Fibroblast of villous mesenchyme (primary cell): Measurements from ENCODE around the gene MED13L. TPM values are rescaled to one million over a fixed set of nuclear protein-coding genes. Genes with fewer than 3 reads are reported as not detected.
A peak's percentile ranks its signal among the peaks of the same experiment; 100 is the strongest.

ENCODE experiments used
- DNase-seq: peaks from one replicate; pipeline ENCODE4 v3.0.0-alpha.2; 2010; ENCODE audit warnings: low read depth
- H3K4me3 ChIP-seq: 2 replicates; pipeline ENCODE4 v1.5.1; 2011; ENCODE audit warnings: low read depth, mild to moderate bottlenecking, low read length
- total RNA-seq: library from RNA; depleted of rRNA; stranded (reverse); fragments of >200 nt; gene quantifications from 2 replicates; pipeline ENCODE4 v1.2.3, GENCODE V29; 2012
- TF ChIP-seq, protein P1 (sequence below): IDR thresholded peaks from 2 replicates; pipeline ENCODE4 v1.5.1; 2012; ENCODE audit warnings: low read depth, mild to moderate bottlenecking, low read length; ENCODE audit not compliant: insufficient read depth

MED13L gene
- total RNA-seq, 1 donor, result 189 TPM

- TF ChIP-seq, protein P1, sequence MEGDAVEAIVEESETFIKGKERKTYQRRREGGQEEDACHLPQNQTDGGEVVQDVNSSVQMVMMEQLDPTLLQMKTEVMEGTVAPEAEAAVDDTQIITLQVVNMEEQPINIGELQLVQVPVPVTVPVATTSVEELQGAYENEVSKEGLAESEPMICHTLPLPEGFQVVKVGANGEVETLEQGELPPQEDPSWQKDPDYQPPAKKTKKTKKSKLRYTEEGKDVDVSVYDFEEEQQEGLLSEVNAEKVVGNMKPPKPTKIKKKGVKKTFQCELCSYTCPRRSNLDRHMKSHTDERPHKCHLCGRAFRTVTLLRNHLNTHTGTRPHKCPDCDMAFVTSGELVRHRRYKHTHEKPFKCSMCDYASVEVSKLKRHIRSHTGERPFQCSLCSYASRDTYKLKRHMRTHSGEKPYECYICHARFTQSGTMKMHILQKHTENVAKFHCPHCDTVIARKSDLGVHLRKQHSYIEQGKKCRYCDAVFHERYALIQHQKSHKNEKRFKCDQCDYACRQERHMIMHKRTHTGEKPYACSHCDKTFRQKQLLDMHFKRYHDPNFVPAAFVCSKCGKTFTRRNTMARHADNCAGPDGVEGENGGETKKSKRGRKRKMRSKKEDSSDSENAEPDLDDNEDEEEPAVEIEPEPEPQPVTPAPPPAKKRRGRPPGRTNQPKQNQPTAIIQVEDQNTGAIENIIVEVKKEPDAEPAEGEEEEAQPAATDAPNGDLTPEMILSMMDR, result no peak
- H3K4me3 ChIP-seq, result no peak overlapping the region
- DNase-seq, result no peak
Measured at GRCh38 chr12:116166306-116166705, 111.2 kb downstream of the MED13L start.

- H3K4me3 ChIP-seq, result no peak overlapping the region
- peak; percentile 51 for DNase-seq
- TF ChIP-seq, protein P1, result no peak
Measured at GRCh38 chr12:116165036-116165425, 112.5 kb downstream of the MED13L start.

DNA sequence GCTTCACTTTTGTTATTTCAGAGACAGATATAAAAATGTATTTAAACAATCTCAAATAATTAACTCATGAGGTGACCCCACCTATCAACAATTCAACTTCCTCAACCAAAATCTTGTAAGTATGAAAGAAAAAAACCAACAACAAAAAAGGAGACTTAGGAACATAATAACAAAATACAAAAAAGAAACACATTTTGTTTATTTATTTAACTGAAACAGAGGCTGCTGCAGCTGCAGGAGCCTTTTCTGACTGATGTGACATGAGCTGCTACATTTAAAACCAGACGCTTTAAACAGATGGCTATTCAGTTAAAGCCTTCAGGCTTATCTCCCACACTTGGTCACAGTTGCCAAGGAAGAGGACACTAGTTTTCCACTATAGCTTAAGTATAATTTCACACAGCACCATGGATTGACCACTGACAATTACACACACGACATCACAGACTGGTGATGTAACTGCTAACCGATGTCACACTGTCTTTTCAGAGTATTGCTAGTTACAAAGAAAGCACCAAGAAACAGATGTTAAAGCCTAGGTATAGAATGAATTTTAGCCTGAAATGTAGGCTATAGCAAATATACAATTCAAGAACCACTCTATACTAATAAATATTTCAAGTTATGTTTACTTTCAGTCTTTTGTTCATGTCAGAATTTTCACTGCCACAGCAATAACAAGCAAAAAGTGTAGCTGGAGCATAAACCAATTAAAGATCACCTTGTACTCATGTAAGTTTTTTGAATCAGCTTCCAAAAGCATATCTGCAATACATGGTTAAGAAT is 113.0 kb downstream of the MED13L start:
- no peak overlapping the region for H3K4me3 ChIP-seq
- DNase-seq, result peak; percentile 42
- TF ChIP-seq, protein P1, result no peak

- DNase-seq, result no peak
- H3K4me3 ChIP-seq, result no peak overlapping the region
- TF ChIP-seq, protein P1, result no peak
Measured at GRCh38 chr12:116162071-116162470, 115.4 kb downstream of the MED13L start.

DNA sequence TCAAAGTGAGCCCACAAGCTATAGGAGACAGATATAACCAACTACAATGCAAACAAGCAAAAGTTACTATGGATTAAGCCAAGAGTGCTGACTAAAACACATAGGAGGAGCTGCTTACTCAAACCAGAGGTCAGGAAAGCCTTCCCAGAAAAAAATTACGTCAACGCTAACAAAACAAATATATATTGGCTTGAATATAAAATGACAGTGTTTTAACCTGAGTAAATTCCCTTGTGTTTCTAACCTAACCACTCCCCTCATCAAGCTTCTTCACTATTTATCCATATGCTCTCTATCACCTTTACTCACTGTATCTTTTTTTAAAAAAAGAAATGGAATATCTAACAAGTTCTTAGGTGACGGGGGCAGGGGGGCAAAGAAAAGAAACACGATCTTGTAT is 115.9 kb downstream of the MED13L start:
- DNase-seq, result peak; percentile 50
- TF ChIP-seq, protein P1, result no peak

DNA sequence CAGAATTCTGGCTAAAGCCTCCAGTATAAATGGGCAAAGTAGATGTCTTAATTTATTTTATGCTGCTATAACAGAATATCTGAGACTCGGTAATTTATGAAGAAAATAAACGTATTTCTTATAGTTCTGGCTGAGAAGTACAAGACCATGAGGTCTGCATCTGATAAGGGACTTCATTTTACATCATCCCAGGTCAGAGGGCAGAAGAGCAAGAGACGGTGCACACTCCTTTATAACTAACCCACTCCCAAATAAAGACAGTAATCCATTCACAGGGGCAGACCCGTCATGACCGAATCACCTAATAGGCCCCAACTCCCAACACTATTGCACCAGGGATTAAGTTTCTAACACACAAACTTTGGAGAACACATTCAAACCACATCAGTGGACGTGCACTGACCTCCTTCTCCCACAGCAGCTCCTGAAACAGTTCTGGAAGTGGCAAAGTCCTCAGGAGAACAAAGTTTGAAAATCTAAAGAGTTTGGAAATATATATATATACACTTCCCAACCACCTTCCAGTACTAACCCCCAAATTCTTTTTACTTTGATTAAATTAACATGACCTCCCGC is 116.5 kb downstream of the MED13L start:
- no peak overlapping the region for H3K4me3 ChIP-seq
- TF ChIP-seq, protein P1, result no peak
- DNase-seq, result no peak

More for the DNA sequence above, 115.9 kb downstream of the MED13L start:
- H3K4me3 ChIP-seq, result no peak overlapping the region
